GM23248 (cell line): ENCODE measurements around the gene TSPEAR. TPM values are rescaled to one million over a fixed set of nuclear protein-coding genes. Genes with fewer than 3 reads are reported as not detected.

Source experiments
- DNase-seq: peaks from one replicate; pipeline ENCODE4 v3.0.0-alpha.2; 2015
- H2AFZ ChIP-seq: fragments of 200-600 bp; sonication (generic); 2 replicates; pipeline ENCODE4 v1.6.1; 2016; ENCODE audit warnings: antibody characterized with exemption
- H3F3A ChIP-seq: fragments of 200-600 bp; sonication (generic); 2 replicates; pipeline ENCODE4 v1.6.1; 2016; ENCODE audit warnings: mild to moderate bottlenecking, antibody characterized with exemption, mixed run types; ENCODE audit not compliant: insufficient read depth
- H3K27ac ChIP-seq: fragments of 200-600 bp; sonication (generic); 2 replicates; pipeline ENCODE4 v1.5.1; 2016; ENCODE audit warnings: mild to moderate bottlenecking
- H3K27me3 ChIP-seq: fragments of 200-600 bp; sonication (generic); replicated peaks from 2 replicates; pipeline ENCODE4 v1.6.1; 2016; ENCODE audit warnings: mild to moderate bottlenecking; ENCODE audit not compliant: insufficient read depth
- H3K36me3 ChIP-seq: fragments of 200-600 bp; sonication (generic); 2 replicates; pipeline ENCODE4 v1.6.1; 2016; ENCODE audit warnings: low read depth, mild to moderate bottlenecking
- H3K4me1 ChIP-seq: fragments of 200-600 bp; sonication (generic); 2 replicates; pipeline ENCODE4 v1.6.1; 2016; ENCODE audit warnings: mild to moderate bottlenecking; ENCODE audit not compliant: insufficient read depth
- H3K4me2 ChIP-seq: fragments of 200-600 bp; sonication (generic); one replicate; pipeline ENCODE4 v1.6.1; 2016; ENCODE audit warnings: mild to moderate bottlenecking; ENCODE audit not compliant: unreplicated experiment
- H3K4me3 ChIP-seq: fragments of 200-600 bp; sonication (generic); 2 replicates; pipeline ENCODE4 v1.5.1; 2016; ENCODE audit warnings: mild to moderate bottlenecking
- H3K79me2 ChIP-seq: fragments of 200-600 bp; sonication (generic); 2 replicates; pipeline ENCODE4 v1.6.1; 2016; ENCODE audit warnings: mild to moderate bottlenecking; ENCODE audit not compliant: insufficient read depth
- H3K9ac ChIP-seq: fragments of 200-600 bp; sonication (generic); 2 replicates; pipeline ENCODE4 v1.6.1; 2016; ENCODE audit warnings: mild to moderate bottlenecking
- H3K9me2 ChIP-seq: fragments of 200-600 bp; sonication (generic); 2 replicates; pipeline ENCODE4 v1.6.1; 2016; ENCODE audit warnings: mixed run types, mild to moderate bottlenecking, moderate library complexity; ENCODE audit not compliant: insufficient read depth
- H3K9me3 ChIP-seq: fragments of 200-600 bp; sonication (generic); one replicate; pipeline ENCODE4 v1.6.1; 2017; ENCODE audit warnings: low read depth
- H4K20me1 ChIP-seq: fragments of 200-600 bp; sonication (generic); 2 replicates; pipeline ENCODE4 v1.6.0; 2016; ENCODE audit not compliant: insufficient read depth
- EZH2 ChIP-seq: fragments of 200-600 bp; sonication (generic); IDR thresholded peaks from 2 replicates; pipeline ENCODE4 v1.6.1; 2018; ENCODE audit warnings: antibody characterized with exemption, mild to moderate bottlenecking; ENCODE audit not compliant: insufficient read depth, poor library complexity, severe bottlenecking
- EZH2phosphoT487 ChIP-seq: fragments of 200-600 bp; sonication (generic); IDR thresholded peaks from 2 replicates; pipeline ENCODE4 v1.6.1; 2018; ENCODE audit warnings: antibody characterized with exemption, moderate library complexity, mild to moderate bottlenecking, low read depth; ENCODE audit not compliant: insufficient read depth
- WGBS, 2 experiments: methylation state at CpG; one replicate each; pipeline ENCODE4 v1.1.6; 2015 to 2017; ENCODE audit warnings: low lambda C conversion rate in 2 of 2, low coverage in 1 of 2; ENCODE audit errors: missing lambda C conversion rate in 2 of 2; 5-methylcytosine and 5-hydroxymethylcytosine counted together
- in situ Hi-C: fragments of 300-500 bp; cut with MboI; formaldehyde crosslinking; loops from 2 replicates; pipeline ENCODE4 v1.15.0; 2020
- polyA plus RNA-seq: library from polyadenylated mRNA; unstranded; fragments of >200 nt; fragmentation: Nextera tagmentation; extraction: Ambion mirVana; gene quantifications from 2 replicates; pipeline ENCODE4 v1.2.1, GENCODE V29; 2016
- total RNA-seq: library from RNA; depleted of rRNA; stranded (reverse); fragments of >200 nt; shearing (Covaris generic); gene quantifications from 2 replicates; pipeline ENCODE4 v1.2.3, GENCODE V29; 2014

Gene TSPEAR
- total and polyA plus RNA-seq, 2 experiments from 2014 or later: not detected

DNA sequence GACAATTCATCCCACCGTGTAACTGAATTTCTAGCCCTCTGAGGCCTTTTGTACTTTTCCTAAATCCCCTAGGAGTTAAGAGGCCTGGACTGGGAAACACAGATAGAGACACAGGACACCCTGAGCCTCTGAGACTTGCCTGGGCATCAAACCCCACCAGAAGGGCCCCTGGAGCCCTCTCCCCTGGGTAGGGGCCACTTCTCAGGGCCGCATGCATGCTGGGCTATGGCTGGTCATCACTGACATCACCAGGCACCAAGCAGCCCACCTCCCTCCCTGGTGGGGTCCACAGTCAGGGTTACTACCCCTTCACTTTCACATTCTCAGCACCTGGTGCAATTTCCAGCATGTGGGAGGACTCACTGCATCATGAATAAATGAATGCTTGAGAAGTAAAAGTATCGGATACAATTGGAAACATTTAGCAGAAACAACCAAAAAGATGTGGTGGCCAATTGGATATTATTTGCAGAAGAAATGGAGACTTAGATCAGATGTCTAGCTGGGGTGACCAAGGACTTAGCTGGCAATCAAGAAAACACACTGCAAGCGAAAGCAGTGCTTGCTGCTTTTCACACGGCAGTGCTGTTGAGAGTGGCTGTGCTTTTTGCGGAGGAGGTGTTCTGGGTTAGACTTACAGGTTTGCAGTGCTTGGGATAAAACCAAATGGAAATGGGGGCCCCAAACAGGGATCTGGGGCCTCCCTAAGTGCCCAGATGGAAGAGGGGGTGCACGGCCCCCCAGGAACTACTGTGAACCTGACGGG lies 111.9 kb downstream of the TSPEAR start:
- TF ChIP-seq EZH2 (no peak), EZH2phosphoT487 (no peak)
- Histone ChIP-seq H3F3A (no peaks in the 10 kb centered on the region), H3K9ac (no peak overlapping the region), H4K20me1 (no peaks in the 10 kb centered on the region), H3K4me1 (no peaks in the 10 kb centered on the region), H3K27ac (no peak overlapping the region), H3K4me2 (no peak overlapping the region), H3K36me3 (no peaks in the 10 kb centered on the region), H3K27me3 (peaks cover 20% of the 10 kb centered on the region), H3K79me2 (no peaks in the 10 kb centered on the region), H3K4me3 (no peak overlapping the region), H3K9me2 (no peaks in the 10 kb centered on the region), H3K9me3 (no peaks in the 10 kb centered on the region), H2AFZ (no peak overlapping the region)
- DNase-seq: no peak
- WGBS, 2 experiments: 45 to 52% methylated on average over 8 of the region's 8 CpGs
- in situ Hi-C loops: loop anchor here (25.0 kb wide), 1 partner anchor 537 kb away; no protein-coding TSS in a partner anchor

DNA sequence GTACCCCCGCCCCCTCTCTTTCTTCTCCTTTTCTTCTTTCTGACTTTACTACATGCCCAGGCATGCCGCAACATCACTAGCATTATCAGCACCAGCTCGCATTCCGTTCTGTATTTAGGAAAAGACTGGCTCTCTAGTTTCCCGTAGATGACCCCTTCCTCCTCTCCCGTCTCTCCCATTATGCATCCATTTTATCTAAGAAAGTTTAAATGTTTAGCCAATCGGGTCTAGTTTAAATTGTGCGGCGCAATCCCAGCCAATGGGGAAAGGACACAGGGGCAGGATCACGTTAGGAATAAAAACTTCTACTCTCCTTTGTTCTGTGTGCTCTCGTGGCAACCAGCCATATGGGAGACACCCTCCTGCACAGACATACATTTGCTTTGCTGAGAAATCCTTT lies 113.3 kb downstream of the TSPEAR start:
- in situ Hi-C loops: loop anchor here (25.0 kb wide), 1 partner anchor 536 kb away; no protein-coding TSS in a partner anchor

DNA sequence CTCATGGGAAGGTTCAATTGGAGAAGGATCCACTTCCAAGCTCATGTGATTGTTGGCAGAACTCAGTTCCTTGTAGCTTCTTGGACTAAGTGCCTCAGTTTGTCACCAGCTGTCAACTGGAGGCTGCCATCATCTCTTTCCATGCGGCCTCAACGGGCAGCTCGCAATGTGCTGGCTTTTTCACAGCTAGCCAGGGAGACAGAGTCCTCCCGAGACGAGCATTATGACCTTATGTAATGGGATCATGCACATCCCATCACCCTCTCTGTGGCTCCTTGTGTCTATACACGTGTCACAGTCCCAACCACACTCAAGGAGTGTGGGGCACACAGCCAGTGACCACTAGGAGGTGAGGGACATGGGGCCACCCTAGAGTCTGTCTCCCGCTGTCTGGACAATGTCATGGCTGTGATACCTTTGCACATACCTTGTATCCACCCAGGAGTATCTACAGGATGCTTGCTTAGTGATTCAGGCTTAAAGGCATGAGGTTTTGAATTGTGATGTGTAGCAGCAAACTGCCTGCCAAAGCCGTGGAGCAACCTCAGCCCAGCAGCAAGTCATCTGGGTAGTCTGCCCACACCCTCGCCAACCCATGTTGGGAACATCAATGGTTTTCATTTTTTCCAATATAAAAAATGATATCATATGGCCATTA lies 115.2 kb downstream of the TSPEAR start:
- H2AFZ ChIP-seq: no peak overlapping the region
- WGBS, 2 experiments: 6 to 11% methylated on average over 9 of the region's 9 CpGs
- in situ Hi-C loops: loop anchor here (25.0 kb wide), 1 partner anchor 534 kb away; no protein-coding TSS in a partner anchor
- peak; percentile 34 for DNase-seq
- no peak overlapping the region for H3K4me3 ChIP-seq
- no peaks in the 10 kb centered on the region for H3K79me2 ChIP-seq
- no peak overlapping the region for H3K27ac ChIP-seq
- H4K20me1 ChIP-seq: no peaks in the 10 kb centered on the region
- no peaks in the 10 kb centered on the region for H3K36me3 ChIP-seq
- H3K4me2 ChIP-seq: no peak overlapping the region
- TF ChIP-seq EZH2 (no peak), EZH2phosphoT487 (no peak)
- no peaks in the 10 kb centered on the region for H3F3A ChIP-seq
- peaks cover 15% of the 10 kb centered on the region for H3K27me3 ChIP-seq
- H3K9ac ChIP-seq: no peak overlapping the region
- no peaks in the 10 kb centered on the region for H3K4me1 ChIP-seq
- no peaks in the 10 kb centered on the region for H3K9me2 ChIP-seq
- no peaks in the 10 kb centered on the region for H3K9me3 ChIP-seq

More for the DNA sequence above, 113.3 kb downstream of the TSPEAR start:
- Histone ChIP-seq H3K27ac (no peak overlapping the region), H3K79me2 (no peaks in the 10 kb centered on the region), H3K4me3 (no peak overlapping the region), H3K9me2 (no peaks in the 10 kb centered on the region), H3K4me1 (no peaks in the 10 kb centered on the region), H3F3A (no peaks in the 10 kb centered on the region), H3K9ac (no peak overlapping the region), H3K36me3 (no peaks in the 10 kb centered on the region), H3K9me3 (no peaks in the 10 kb centered on the region), H3K27me3 (peaks cover 15% of the 10 kb centered on the region), H3K4me2 (no peak overlapping the region), H2AFZ (no peak overlapping the region), H4K20me1 (no peaks in the 10 kb centered on the region)
- WGBS, 2 experiments: 59 to 60% methylated on average over 11 of the region's 11 CpGs
- DNase-seq: no peak
- TF ChIP-seq EZH2 (no peak), EZH2phosphoT487 (no peak)

DNA sequence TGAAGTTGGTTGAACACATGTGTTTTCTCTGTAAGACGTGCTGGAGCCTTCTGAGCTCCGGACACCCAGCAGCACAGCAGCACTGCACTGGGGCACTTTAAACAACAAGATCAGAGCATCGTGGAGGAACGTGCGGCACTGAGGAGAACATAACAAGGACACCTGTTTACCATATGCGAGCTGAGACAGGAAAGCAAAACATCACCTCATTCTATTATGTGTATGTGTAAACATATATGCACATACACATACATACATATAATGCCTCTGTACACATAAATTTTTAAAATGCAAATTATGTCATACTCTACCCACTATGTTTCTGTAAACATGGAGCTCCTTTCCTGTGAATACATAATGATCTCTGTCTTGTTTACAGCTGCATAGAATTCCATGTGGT lies 115.8 kb downstream of the TSPEAR start:
- WGBS, 2 experiments: 14 to 18% methylated on average over 6 of the region's 6 CpGs
- H3K9ac ChIP-seq: no peak overlapping the region
- DNase-seq: no peak

More for the DNA sequence above, 115.8 kb downstream of the TSPEAR start:
- no peaks in the 10 kb centered on the region for H3K79me2 ChIP-seq
- no peak overlapping the region for H3K27ac ChIP-seq
- H3K36me3 ChIP-seq: no peaks in the 10 kb centered on the region
- peaks cover 15% of the 10 kb centered on the region for H3K27me3 ChIP-seq
- no peaks in the 10 kb centered on the region for H3F3A ChIP-seq
- TF ChIP-seq EZH2 (no peak), EZH2phosphoT487 (no peak)
- no peak overlapping the region for H3K4me3 ChIP-seq
- no peak overlapping the region for H2AFZ ChIP-seq
- H4K20me1 ChIP-seq: no peaks in the 10 kb centered on the region
- no peak overlapping the region for H3K4me2 ChIP-seq
- in situ Hi-C loops: loop anchor here (25.0 kb wide), 1 partner anchor 533 kb away; no protein-coding TSS in a partner anchor
- no peaks in the 10 kb centered on the region for H3K4me1 ChIP-seq
- no peaks in the 10 kb centered on the region for H3K9me3 ChIP-seq
- no peaks in the 10 kb centered on the region for H3K9me2 ChIP-seq
